HUES48 (cell line): ENCODE measurements around the gene MYNN.

Experiments used
- H3K27ac ChIP-seq: one replicate; pipeline ENCODE4 v1.7.0; 2013; ENCODE audit warnings: low read depth, low read length, inconsistent platforms
- H3K27me3 ChIP-seq: 2 replicates; pipeline ENCODE4 v1.6.1; 2013; ENCODE audit warnings: mild to moderate bottlenecking, low read length; ENCODE audit not compliant: control insufficient read depth, insufficient read depth
- H3K36me3 ChIP-seq: 2 replicates; pipeline ENCODE4 v1.6.1; 2013; ENCODE audit warnings: low read length; ENCODE audit not compliant: control insufficient read depth, insufficient read depth
- H3K4me1 ChIP-seq: 2 replicates; pipeline ENCODE4 v1.6.1; 2013; ENCODE audit warnings: mild to moderate bottlenecking, low read length; ENCODE audit not compliant: control insufficient read depth, insufficient read depth
- H3K4me3 ChIP-seq: 2 replicates; pipeline ENCODE4 v1.5.1; 2013; ENCODE audit warnings: mild to moderate bottlenecking, low read depth, low read length
- H3K9ac ChIP-seq: 2 replicates; pipeline ENCODE4 v1.6.1; 2013; ENCODE audit warnings: mild to moderate bottlenecking, low read depth, low read length, moderate library complexity
- H3K9me3 ChIP-seq: 2 replicates; pipeline ENCODE4 v1.6.1; 2013; ENCODE audit warnings: low read length; ENCODE audit not compliant: control insufficient read depth, insufficient read depth

Gene MYNN

GRCh38 chr3:169759256-169759655 is 13.9 kb upstream of the MYNN start:
- Histone ChIP-seq H3K4me3 (no peak overlapping the region), H3K9me3 (peaks cover 8% of the 10 kb centered on the region; the same call in 1 of the 2 replicates), H3K27ac (no peak overlapping the region), H3K27me3 (no peaks in the 10 kb centered on the region), H3K9ac (no peak overlapping the region), H3K4me1 (no peaks in the 10 kb centered on the region), H3K36me3 (no peaks in the 10 kb centered on the region)

GRCh38 chr3:169760479-169760878 is 12.7 kb upstream of the MYNN start:
- H3K4me1 ChIP-seq, result no peaks in the 10 kb centered on the region
- no peaks in the 10 kb centered on the region for H3K36me3 ChIP-seq
- no peak overlapping the region for H3K9ac ChIP-seq
- no peak overlapping the region for H3K27ac ChIP-seq
- H3K27me3 ChIP-seq, result no peaks in the 10 kb centered on the region
- H3K4me3 ChIP-seq, result no peak overlapping the region
- peaks cover 8% of the 10 kb centered on the region; the same call in 1 of the 2 replicates for H3K9me3 ChIP-seq

- Histone ChIP-seq H3K9me3 (peaks cover 8% of the 10 kb centered on the region; the same call in 1 of the 2 replicates), H3K27me3 (no peaks in the 10 kb centered on the region), H3K36me3 (peaks cover 4% of the 10 kb centered on the region; the same call in 1 of the 2 replicates), H3K27ac (peak overlapping the region; percentile 55), H3K9ac (peak overlapping the region; percentile 72), H3K4me3 (peak overlapping the region; percentile 78), H3K4me1 (no peaks in the 10 kb centered on the region)
These were observed 8.8 kb upstream of the MYNN start for GRCh38 chr3:169764312-169764881.

- H3K4me1 ChIP-seq, result no peaks in the 10 kb centered on the region
- H3K36me3 ChIP-seq, result peaks cover 4% of the 10 kb centered on the region; the same call in 1 of the 2 replicates
- peak within 1 kb of the TSS; percentile 72 for H3K9ac ChIP-seq
- peaks cover 6% of the 10 kb centered on the region; the same call in 1 of the 2 replicates for H3K9me3 ChIP-seq
- H3K4me3 ChIP-seq, result peak within 1 kb of the TSS; percentile 78
- no peaks in the 10 kb centered on the region for H3K27me3 ChIP-seq
- peak within 1 kb of the TSS; percentile 55 for H3K27ac ChIP-seq
These were observed 8.1 kb upstream of the MYNN start, which contains the start of gene TERC for GRCh38 chr3:169764882-169765612. TERC (minus strand) TSS chr3:169765060.

- H3K9ac ChIP-seq, result peak within 1 kb of the TSS; percentile 61
- H3K4me3 ChIP-seq, result peak within 1 kb of the TSS; percentile 91
These were observed 3.7 kb upstream of the MYNN start, which contains the start of gene ACTRT3 for GRCh38 chr3:169769287-169770181. ACTRT3 (minus strand) TSS chr3:169769561; CDS start chr3:169769520, 41 bp downstream.

GRCh38 chr3:169771497-169772304 is 1.5 kb upstream of the MYNN start:
- H3K4me1 ChIP-seq, result peaks cover 23% of the 10 kb centered on the region
- no peaks in the 10 kb centered on the region for H3K9me3 ChIP-seq
- H3K27ac ChIP-seq, result peak overlapping the region; percentile 77
- peak overlapping the region; percentile 94 for H3K4me3 ChIP-seq
- H3K9ac ChIP-seq, result peak overlapping the region; percentile 94
- H3K27me3 ChIP-seq, result no peaks in the 10 kb centered on the region
- peaks cover 26% of the 10 kb centered on the region for H3K36me3 ChIP-seq

More at GRCh38 chr3:169769287-169770181, 3.7 kb upstream of the MYNN start, which contains the start of gene ACTRT3:
- H3K9me3 ChIP-seq, result no peaks in the 10 kb centered on the region
- peaks cover 8% of the 10 kb centered on the region; the same call in 1 of the 2 replicates for H3K4me1 ChIP-seq
- H3K27ac ChIP-seq, result peak within 1 kb of the TSS; percentile 75
- no peaks in the 10 kb centered on the region for H3K27me3 ChIP-seq
- peaks cover 10% of the 10 kb centered on the region; the same call in 1 of the 2 replicates for H3K36me3 ChIP-seq

GRCh38 chr3:169772305-169772896 is 795 bp upstream of the MYNN start:
- H3K27me3 ChIP-seq, result no peaks in the 10 kb centered on the region
- H3K36me3 ChIP-seq, result peaks cover 33% of the 10 kb centered on the region
- H3K4me3 ChIP-seq, result peak overlapping the region; percentile 94
- peak overlapping the region; percentile 94 for H3K9ac ChIP-seq
- H3K27ac ChIP-seq, result peak overlapping the region; percentile 99
- H3K4me1 ChIP-seq, result peaks cover 23% of the 10 kb centered on the region
- no peaks in the 10 kb centered on the region for H3K9me3 ChIP-seq

- no peaks in the 10 kb centered on the region for H3K9me3 ChIP-seq
- peak overlapping the region; percentile 94 for H3K4me3 ChIP-seq
- peaks cover 23% of the 10 kb centered on the region for H3K4me1 ChIP-seq
- H3K27me3 ChIP-seq, result no peaks in the 10 kb centered on the region
- peaks cover 47% of the 10 kb centered on the region for H3K36me3 ChIP-seq
- peak overlapping the region; percentile 99 for H3K27ac ChIP-seq
- peak overlapping the region; percentile 94 for H3K9ac ChIP-seq
These were observed 990 bp downstream of the MYNN start for GRCh38 chr3:169774186-169774585.

GRCh38 chr3:169777822-169778221 is 4.6 kb downstream of the MYNN start:
- Histone ChIP-seq H3K27ac (no peak overlapping the region), H3K9me3 (no peaks in the 10 kb centered on the region), H3K27me3 (no peaks in the 10 kb centered on the region), H3K9ac (no peak overlapping the region), H3K4me3 (no peak overlapping the region), H3K4me1 (peaks cover 23% of the 10 kb centered on the region), H3K36me3 (peaks cover 83% of the 10 kb centered on the region)

GRCh38 chr3:169780742-169781141 is 7.5 kb downstream of the MYNN start:
- peaks cover 96% of the 10 kb centered on the region for H3K36me3 ChIP-seq
- no peak overlapping the region for H3K27ac ChIP-seq
- H3K4me1 ChIP-seq, result peaks cover 7% of the 10 kb centered on the region
- no peaks in the 10 kb centered on the region for H3K27me3 ChIP-seq
- no peaks in the 10 kb centered on the region for H3K9me3 ChIP-seq
- H3K9ac ChIP-seq, result no peak overlapping the region
- H3K4me3 ChIP-seq, result no peak overlapping the region
